Measurements from ENCODE around the gene KLHL29.

KLHL29 gene

DNA sequence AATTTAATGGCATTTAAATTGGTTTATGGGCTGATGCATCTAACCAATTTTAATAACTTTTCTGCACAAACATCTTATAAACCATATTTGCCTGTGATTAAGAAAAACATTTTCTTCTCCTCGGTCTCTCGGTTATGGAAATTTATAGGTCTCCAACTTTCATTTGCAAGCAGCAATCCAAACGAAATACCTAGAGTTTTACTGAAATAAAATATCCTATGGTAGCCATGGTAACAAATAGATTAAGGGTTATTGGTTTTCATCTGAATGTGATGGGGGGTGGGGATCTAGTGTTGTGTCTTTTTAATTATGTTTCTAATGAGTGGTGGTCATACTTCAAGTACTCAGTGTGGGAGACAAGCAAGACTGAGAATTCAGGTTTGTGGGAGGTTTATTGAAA is 2.9 kb downstream of the KLHL29 start:
- H3K4me3 ChIP-seq (ENCODE audit: low read length in 2 of 2) = no peak overlapping the region
- peaks cover 2% of the 10 kb centered on the region in 2 donors for H3K4me1 ChIP-seq (ENCODE audit: control insufficient read depth in 2 of 2, insufficient read depth in 1 of 2, low read depth in 1 of 2, low read length in 2 of 2)
- H3K4me2 ChIP-seq (ENCODE audit: insufficient read depth, low read length, poor library complexity, severe bottlenecking) = no peak overlapping the region
- H2BK120ac ChIP-seq (ENCODE audit: low read depth, low read length) = no peak overlapping the region
- no peak overlapping the region for H4K8ac ChIP-seq (ENCODE audit: low read depth, low read length)
- no CpG with 5 or more reads among the region's 3 CpGs for WGBS, 2 donors (ENCODE audit: extremely low coverage in 2 of 2, insufficient read length in 2 of 2, insufficient replicate concordance in 1 of 2)
- no peak overlapping the region for H3K14ac ChIP-seq (ENCODE audit: low read length)
- no peaks in the 10 kb centered on the region for H3K79me1 ChIP-seq (ENCODE audit: low read depth, low read length)
- no peak for DNase-seq (ENCODE audit: low spot score)
- H3K9me3 ChIP-seq (replicated peaks in 1 of 2; ENCODE audit: control insufficient read depth in 2 of 2, insufficient read depth in 1 of 2, low read depth in 1 of 2, low read length in 2 of 2) = no peaks in the 10 kb centered on the region
- no peak overlapping the region for H2BK12ac ChIP-seq (ENCODE audit: low read length)
- no peak overlapping the region for H3K4ac ChIP-seq (ENCODE audit: low read length)
- H3K23ac ChIP-seq (ENCODE audit: low read depth, low read length, poor library complexity) = no peak overlapping the region
- H2AFZ ChIP-seq (ENCODE audit: low read length) = no peak overlapping the region
- no peak overlapping the region for H3K27ac ChIP-seq (replicated peaks; ENCODE audit: low read length)
- H2BK15ac ChIP-seq (ENCODE audit: low read length) = no peak overlapping the region
- H3K36me3 ChIP-seq (replicated peaks in 1 of 2; ENCODE audit: control insufficient read depth in 2 of 2, insufficient read depth in 2 of 2, low read length in 2 of 2) = no peaks in the 10 kb centered on the region
- no peak overlapping the region for H4K91ac ChIP-seq (ENCODE audit: low read depth, low read length, poor library complexity)
- no peak overlapping the region for H2AK5ac ChIP-seq (ENCODE audit: low read depth, low read length)
- H3K18ac ChIP-seq (ENCODE audit: low read length) = no peak overlapping the region
- H3K9ac ChIP-seq (ENCODE audit: low read depth, low read length, poor library complexity) = no peak overlapping the region
- peaks cover 3 to 29% (median 26%) of the 10 kb centered on the region in 3 experiments for H3K27me3 ChIP-seq (ENCODE audit: control insufficient read depth in 3 of 3, insufficient read depth in 3 of 3, low read depth in 1 of 3, low read length in 3 of 3)
- no peak overlapping the region for H2BK5ac ChIP-seq (ENCODE audit: low read length)

DNA sequence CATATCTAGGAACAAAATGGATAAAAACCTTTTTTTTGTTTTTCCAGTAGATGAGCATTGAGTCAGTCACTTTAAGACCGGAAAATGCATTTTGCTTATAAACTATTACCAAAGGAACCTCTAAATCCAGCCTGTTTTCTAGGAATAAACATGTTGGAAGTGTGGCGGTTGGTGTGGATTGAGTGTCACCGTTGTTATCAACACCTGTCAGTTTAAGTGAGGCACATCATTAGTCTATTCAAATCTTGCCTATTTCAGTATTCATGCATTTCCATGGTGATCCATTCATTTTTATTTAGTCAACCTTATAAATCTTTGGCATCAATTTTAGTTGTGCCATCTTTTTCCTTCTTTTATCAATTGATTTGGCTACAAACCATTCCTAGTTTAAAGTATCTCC is 3.3 kb downstream of the KLHL29 start:
- Histone ChIP-seq H3K4me3 (ENCODE audit: low read length in 2 of 2) (no peak overlapping the region), H2BK5ac (ENCODE audit: low read length) (no peak overlapping the region), H3K36me3 (replicated peaks in 1 of 2; ENCODE audit: control insufficient read depth in 2 of 2, insufficient read depth in 2 of 2, low read length in 2 of 2) (no peaks in the 10 kb centered on the region), H3K4me2 (ENCODE audit: insufficient read depth, low read length, poor library complexity, severe bottlenecking) (no peak overlapping the region), H3K18ac (ENCODE audit: low read length) (no peak overlapping the region), H4K91ac (ENCODE audit: low read depth, low read length, poor library complexity) (no peak overlapping the region), H3K4ac (ENCODE audit: low read length) (no peak overlapping the region), H2BK120ac (ENCODE audit: low read depth, low read length) (no peak overlapping the region), H3K14ac (ENCODE audit: low read length) (no peak overlapping the region), H2BK15ac (ENCODE audit: low read length) (no peak overlapping the region), H2AK5ac (ENCODE audit: low read depth, low read length) (no peak overlapping the region), H3K27me3 (ENCODE audit: control insufficient read depth in 3 of 3, insufficient read depth in 3 of 3, low read depth in 1 of 3, low read length in 3 of 3) (peaks cover 3 to 24% (median 23%) of the 10 kb centered on the region in 3 experiments), H3K23ac (ENCODE audit: low read depth, low read length, poor library complexity) (no peak overlapping the region), H3K79me1 (ENCODE audit: low read depth, low read length) (no peaks in the 10 kb centered on the region), H2BK12ac (ENCODE audit: low read length) (no peak overlapping the region), H3K9ac (ENCODE audit: low read depth, low read length, poor library complexity) (no peak overlapping the region), H3K4me1 (ENCODE audit: control insufficient read depth in 2 of 2, insufficient read depth in 1 of 2, low read depth in 1 of 2, low read length in 2 of 2) (peaks cover 2% of the 10 kb centered on the region in 2 donors), H4K8ac (ENCODE audit: low read depth, low read length) (no peak overlapping the region), H3K27ac (replicated peaks; ENCODE audit: low read length) (no peak overlapping the region), H3K9me3 (replicated peaks in 1 of 2; ENCODE audit: control insufficient read depth in 2 of 2, insufficient read depth in 1 of 2, low read depth in 1 of 2, low read length in 2 of 2) (no peaks in the 10 kb centered on the region), H2AFZ (ENCODE audit: low read length) (no peak overlapping the region)
- no CpG with 5 or more reads among the region's 3 CpGs for WGBS, 2 donors (ENCODE audit: extremely low coverage in 2 of 2, insufficient read length in 2 of 2, insufficient replicate concordance in 1 of 2)
- no peak for DNase-seq (ENCODE audit: low spot score)

- Histone ChIP-seq H3K9me3 (replicated peaks in 1 of 2; ENCODE audit: control insufficient read depth in 2 of 2, insufficient read depth in 1 of 2, low read depth in 1 of 2, low read length in 2 of 2) (no peaks in the 10 kb centered on the region), H2AFZ (ENCODE audit: low read length) (no peak overlapping the region), H3K4me2 (ENCODE audit: insufficient read depth, low read length, poor library complexity, severe bottlenecking) (no peak overlapping the region), H3K23ac (ENCODE audit: low read depth, low read length, poor library complexity) (no peak overlapping the region), H3K9ac (ENCODE audit: low read depth, low read length, poor library complexity) (no peak overlapping the region), H3K79me1 (ENCODE audit: low read depth, low read length) (no peaks in the 10 kb centered on the region), H3K18ac (ENCODE audit: low read length) (no peak overlapping the region), H3K4ac (ENCODE audit: low read length) (no peak overlapping the region), H2AK5ac (ENCODE audit: low read depth, low read length) (no peak overlapping the region), H3K27ac (replicated peaks; ENCODE audit: low read length) (no peak overlapping the region), H2BK120ac (ENCODE audit: low read depth, low read length) (no peak overlapping the region), H2BK15ac (ENCODE audit: low read length) (no peak overlapping the region), H2BK5ac (ENCODE audit: low read length) (no peak overlapping the region), H3K14ac (ENCODE audit: low read length) (no peak overlapping the region), H3K4me3 (ENCODE audit: low read length in 2 of 2) (no peak overlapping the region), H3K36me3 (replicated peaks in 1 of 2; ENCODE audit: control insufficient read depth in 2 of 2, insufficient read depth in 2 of 2, low read length in 2 of 2) (no peaks in the 10 kb centered on the region), H3K27me3 (ENCODE audit: control insufficient read depth in 3 of 3, insufficient read depth in 3 of 3, low read depth in 1 of 3, low read length in 3 of 3) (peaks cover 3 to 21% (median 18%) of the 10 kb centered on the region in 3 experiments), H4K91ac (ENCODE audit: low read depth, low read length, poor library complexity) (no peak overlapping the region), H4K8ac (ENCODE audit: low read depth, low read length) (no peak overlapping the region), H2BK12ac (ENCODE audit: low read length) (no peak overlapping the region), H3K4me1 (ENCODE audit: control insufficient read depth in 2 of 2, insufficient read depth in 1 of 2, low read depth in 1 of 2, low read length in 2 of 2) (peaks cover 2% of the 10 kb centered on the region in 2 donors)
- WGBS, 2 donors (ENCODE audit: extremely low coverage in 2 of 2, insufficient read length in 2 of 2, insufficient replicate concordance in 1 of 2) = no CpG with 5 or more reads among the region's 4 CpGs
- DNase-seq (ENCODE audit: low spot score) = no peak
These were observed 4.0 kb downstream of the KLHL29 start for GRCh38 chr2:23388756-23389514.

DNA sequence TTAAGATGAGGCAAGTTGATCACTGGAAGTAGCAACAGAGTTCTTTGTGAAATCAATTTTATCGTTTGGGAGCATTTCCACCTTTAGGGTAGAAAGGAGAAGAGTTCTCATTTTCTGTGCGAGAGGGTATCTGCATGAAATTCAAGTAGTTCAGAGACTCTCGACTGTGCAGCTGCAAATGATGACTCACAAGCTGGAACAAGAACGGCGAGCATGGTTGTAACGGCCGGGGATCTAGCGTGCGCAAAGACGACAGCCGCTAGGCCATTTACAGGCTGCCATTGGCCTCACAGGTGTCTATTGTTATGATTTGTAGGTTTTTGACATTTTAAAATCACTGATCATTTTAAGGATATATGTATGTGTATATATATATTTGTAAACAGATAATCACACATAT is 5.2 kb downstream of the KLHL29 start:
- Histone ChIP-seq H3K9me3 (replicated peaks in 1 of 2; ENCODE audit: control insufficient read depth in 2 of 2, insufficient read depth in 1 of 2, low read depth in 1 of 2, low read length in 2 of 2) (no peaks in the 10 kb centered on the region), H3K14ac (ENCODE audit: low read length) (no peak overlapping the region), H2AFZ (ENCODE audit: low read length) (no peak overlapping the region), H2BK5ac (ENCODE audit: low read length) (no peak overlapping the region), H3K27ac (replicated peaks; ENCODE audit: low read length) (no peak overlapping the region), H3K79me1 (ENCODE audit: low read depth, low read length) (no peaks in the 10 kb centered on the region), H2BK12ac (ENCODE audit: low read length) (no peak overlapping the region), H3K4ac (ENCODE audit: low read length) (no peak overlapping the region), H3K18ac (ENCODE audit: low read length) (no peak overlapping the region), H2AK5ac (ENCODE audit: low read depth, low read length) (no peak overlapping the region), H2BK120ac (ENCODE audit: low read depth, low read length) (no peak overlapping the region), H4K91ac (ENCODE audit: low read depth, low read length, poor library complexity) (no peak overlapping the region), H3K36me3 (replicated peaks in 1 of 2; ENCODE audit: control insufficient read depth in 2 of 2, insufficient read depth in 2 of 2, low read length in 2 of 2) (no peaks in the 10 kb centered on the region), H3K4me2 (ENCODE audit: insufficient read depth, low read length, poor library complexity, severe bottlenecking) (no peak overlapping the region), H2BK15ac (ENCODE audit: low read length) (no peak overlapping the region), H3K9ac (ENCODE audit: low read depth, low read length, poor library complexity) (no peak overlapping the region), H4K8ac (ENCODE audit: low read depth, low read length) (no peak overlapping the region), H3K4me3 (ENCODE audit: low read length in 2 of 2) (no peak overlapping the region), H3K4me1 (ENCODE audit: control insufficient read depth in 2 of 2, insufficient read depth in 1 of 2, low read depth in 1 of 2, low read length in 2 of 2) (peaks cover 2% of the 10 kb centered on the region in 2 donors), H3K27me3 (ENCODE audit: control insufficient read depth in 3 of 3, insufficient read depth in 3 of 3, low read depth in 1 of 3, low read length in 3 of 3) (peaks cover 3 to 21% (median 10%) of the 10 kb centered on the region in 3 experiments), H3K23ac (ENCODE audit: low read depth, low read length, poor library complexity) (no peak overlapping the region)
- no peak for DNase-seq (ENCODE audit: low spot score)
- WGBS, 2 donors (ENCODE audit: extremely low coverage in 2 of 2, insufficient read length in 2 of 2, insufficient replicate concordance in 1 of 2) = no CpG with 5 or more reads among the region's 11 CpGs
